T-helper 22 cell (primary cell): Measurements from ENCODE around the gene BCAS1.

Source experiments
- DNase-seq: peaks from one replicate; pipeline ENCODE4 v3.0.0-alpha.2; 2020; ENCODE audit warnings: low read depth

BCAS1 gene

DNA sequence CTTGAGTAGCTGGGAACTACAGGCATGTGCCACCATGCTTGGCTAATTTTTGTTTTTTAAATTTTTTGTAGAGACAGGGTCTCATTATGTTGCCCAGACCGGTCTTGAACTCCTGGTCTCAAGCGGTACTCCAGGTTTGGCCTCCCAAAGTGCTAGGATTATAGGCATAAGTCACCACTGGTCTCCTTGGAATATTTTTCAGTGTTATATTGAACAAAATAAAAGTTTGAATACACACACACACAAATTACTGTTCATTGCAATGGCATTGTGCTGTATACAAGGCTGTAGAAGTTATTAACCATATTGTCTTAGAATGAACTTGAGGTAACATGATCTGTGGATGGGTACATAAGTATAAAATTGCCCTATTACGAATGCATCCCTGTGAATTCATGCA lies 166.1 kb downstream of the BCAS1 start:
- no peak for DNase-seq

DNA sequence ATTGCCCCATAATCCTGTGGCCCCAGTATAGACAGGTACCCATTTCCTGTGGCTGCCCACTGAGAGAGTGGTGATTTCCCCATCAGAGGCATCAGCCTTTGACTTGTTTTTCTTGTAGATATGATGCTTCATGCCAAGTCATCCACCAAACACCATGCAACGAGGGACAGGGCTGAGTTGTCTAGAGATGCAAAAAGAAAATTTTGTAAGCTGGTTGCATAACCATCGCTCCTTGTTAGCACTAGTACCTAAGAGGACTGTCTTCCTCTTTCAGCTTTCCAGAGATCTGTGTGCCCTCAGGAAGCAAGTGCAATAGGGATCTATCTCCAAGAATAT lies 166.8 kb downstream of the BCAS1 start:
- no peak for DNase-seq

DNA sequence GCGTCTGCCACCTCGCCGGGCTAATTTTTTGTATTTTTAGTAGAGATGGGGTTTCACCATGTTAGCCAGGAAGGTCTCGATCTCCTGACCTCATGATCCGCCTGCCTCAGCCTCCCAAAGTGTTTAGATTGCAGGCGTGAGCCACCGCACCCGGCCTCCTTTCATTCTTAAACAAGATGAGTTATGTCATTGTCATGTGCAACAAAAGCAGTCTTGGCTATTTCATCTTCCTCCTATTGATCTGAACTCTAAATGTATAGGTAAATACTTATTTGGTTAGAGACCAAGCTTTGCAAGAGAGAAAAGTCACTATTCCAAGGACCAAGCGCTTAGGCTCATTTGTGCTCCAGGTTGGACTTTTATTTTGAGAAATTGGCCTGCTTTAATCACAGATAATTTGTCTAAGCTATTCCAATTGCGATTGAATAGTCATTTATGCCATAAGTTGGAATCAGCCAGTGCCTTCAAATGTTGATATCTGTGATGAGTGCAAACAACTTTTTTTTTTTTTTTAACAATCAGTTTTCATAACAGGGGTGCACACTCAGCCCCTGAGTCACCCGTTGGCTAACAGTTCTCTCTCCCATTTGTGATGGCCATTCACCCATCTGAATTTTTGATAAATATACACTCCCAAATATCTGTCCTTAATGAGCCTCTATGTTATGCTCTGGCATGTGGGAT lies 167.3 kb downstream of the BCAS1 start:
- DNase-seq, result no peak

DNA sequence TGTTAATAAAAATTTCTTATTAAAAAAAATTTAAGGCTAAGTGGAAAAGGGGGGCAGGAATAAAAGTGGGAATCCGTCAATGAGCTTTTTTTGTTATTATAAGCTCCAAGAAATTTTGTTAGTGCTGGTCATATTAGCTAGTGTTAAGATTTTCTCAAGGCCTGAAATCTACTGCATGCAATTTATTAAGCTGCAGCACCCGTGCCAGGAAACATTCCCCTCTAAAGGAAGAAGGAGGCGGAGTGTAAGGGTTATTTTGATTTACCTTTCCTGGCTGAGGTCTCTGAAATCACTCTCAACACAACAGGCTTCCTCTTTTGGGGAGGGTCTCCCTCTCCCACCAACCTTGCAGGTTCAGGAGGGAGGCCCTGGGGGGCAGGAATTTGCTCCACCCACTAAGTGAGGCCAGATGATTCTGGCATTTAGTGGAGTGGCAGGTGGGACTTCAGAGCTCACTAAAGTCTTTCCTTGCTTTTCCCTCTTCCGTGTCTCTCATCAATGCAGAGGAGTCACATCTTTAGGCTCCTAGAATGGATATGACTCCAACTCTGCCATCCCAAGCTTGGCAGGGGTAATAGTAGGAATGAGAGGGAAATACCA lies 168.8 kb downstream of the BCAS1 start:
- DNase-seq, result no peak

DNA sequence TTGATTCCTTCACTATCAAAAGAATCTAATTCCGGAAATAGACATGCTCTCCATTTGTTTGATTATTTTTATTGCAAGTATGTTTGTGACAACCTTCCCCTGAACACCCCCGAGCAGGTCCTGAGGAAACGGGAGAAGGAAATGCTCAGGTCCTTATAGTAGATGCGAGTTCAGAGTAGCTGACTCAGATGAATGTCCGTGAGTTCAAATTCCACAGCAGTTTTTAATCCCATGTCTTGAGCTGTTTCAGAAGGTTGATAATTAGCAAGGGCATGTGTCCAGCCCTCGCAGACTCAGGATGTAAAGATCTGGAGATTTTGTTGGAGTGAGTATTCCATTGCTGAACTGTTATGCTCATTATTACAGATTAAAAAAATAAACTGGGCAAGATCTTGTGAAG lies 169.3 kb downstream of the BCAS1 start:
- no peak for DNase-seq

DNA sequence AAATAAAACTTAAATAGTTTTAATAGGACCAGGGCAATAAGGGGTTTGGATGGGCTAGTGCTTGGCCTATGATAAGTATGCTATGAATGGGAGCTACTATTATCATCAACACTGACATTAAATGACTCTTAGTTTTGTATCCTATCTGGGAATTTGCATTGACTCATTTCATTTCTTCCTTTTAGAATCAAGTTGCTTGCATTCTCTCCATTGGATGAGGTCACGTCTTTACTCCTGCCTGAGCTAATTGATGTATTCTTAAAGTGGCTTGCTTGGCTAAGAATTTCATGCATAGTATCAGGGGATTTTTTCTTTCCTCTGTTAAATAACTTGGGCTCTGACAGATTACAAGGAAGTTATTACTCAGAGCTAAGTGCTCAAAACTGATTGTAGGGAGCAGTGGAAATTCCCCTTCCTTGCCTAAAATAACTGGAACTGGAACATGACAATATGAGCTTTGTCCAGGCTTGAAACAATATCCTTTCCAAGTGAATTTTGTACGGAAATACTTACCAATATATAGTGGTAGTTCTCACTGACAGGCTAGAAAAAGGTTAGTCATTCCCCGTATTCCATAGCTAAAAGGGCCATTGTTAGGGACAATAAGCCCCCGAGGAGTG lies 169.9 kb downstream of the BCAS1 start:
- no peak for DNase-seq

DNA sequence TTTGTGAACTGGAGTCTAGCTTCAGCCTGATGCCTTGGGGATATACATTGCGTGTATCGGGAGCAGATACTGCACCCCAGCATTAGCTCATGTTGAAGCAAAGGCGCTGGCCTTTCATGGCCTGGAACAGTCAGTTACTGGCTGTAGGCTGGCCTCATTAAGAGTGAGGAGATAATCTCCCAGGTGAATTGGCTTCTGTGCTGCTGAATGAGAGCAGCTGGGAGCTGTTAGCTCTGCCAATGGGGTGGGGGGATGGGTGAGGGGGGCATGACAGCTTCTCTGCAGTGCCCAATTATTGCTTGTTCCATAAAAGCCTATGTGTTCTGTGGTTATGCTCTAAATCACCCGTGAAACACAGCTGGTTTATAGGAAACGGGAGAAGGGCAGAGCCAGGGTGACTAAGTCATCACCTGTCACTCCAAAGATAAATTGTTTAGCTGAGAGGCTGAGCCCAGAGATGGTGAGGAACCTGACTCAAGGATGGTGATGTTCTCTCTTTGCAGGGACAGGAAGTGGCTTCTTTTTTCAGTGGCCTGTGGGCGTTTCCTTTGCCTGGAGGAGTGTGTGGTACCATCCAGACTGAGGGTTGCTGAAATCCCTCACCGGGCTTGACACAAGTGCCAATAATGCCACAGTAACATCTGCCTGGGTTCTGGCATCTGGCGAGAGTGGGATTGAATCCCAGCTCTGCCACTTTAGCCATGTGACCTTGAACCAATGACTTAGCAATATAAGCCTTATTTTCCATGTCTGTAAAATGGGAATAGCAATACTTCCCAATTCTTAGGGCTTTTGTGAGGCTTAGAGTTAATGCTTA lies 170.8 kb downstream of the BCAS1 start:
- DNase-seq, result peak; percentile 44

- DNase-seq, result no peak
These were observed 171.8 kb downstream of the BCAS1 start for GRCh38 chr20:53898556-53898931.

GRCh38 chr20:53897884-53898555 lies 172.4 kb downstream of the BCAS1 start:
- DNase-seq, result no peak

DNA sequence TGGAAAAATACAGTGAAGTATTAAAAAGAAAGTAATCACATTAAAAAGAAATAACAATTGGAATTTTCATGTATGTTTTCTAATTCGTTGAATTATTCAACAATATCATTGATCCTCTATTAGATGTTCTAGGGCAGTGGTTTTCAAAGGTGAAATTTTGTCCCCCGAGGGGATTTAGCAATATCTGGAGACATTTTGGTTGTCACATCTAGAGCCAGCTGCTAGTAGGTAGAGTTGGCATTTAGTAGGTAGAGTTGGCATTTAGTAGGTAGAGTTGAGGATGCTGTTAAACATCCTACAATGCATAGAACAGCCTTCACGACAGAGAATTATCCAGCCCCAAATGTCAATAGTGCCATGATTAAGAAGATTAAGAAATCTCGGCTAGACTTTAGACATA lies 173.7 kb downstream of the BCAS1 start:
- no peak for DNase-seq

DNA sequence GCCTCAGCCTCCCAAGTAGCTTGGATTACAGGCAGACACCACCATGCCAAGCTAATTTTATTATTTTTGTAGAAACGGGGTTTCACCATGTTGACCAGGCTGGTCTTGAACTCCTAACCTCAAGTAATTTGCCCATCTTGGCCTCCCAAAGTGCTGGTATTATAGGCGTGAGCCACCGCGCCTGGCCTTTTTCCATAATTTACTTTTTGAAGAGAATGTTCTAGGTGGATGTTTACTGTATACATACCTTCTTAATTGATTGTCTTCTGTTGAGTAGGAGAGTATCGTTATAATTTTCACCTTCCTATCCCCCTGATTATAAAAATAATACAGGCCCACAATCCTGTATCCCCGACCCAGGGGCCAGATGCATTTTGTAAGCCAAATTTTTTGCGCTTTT lies 174.4 kb downstream of the BCAS1 start:
- DNase-seq, result no peak

DNA sequence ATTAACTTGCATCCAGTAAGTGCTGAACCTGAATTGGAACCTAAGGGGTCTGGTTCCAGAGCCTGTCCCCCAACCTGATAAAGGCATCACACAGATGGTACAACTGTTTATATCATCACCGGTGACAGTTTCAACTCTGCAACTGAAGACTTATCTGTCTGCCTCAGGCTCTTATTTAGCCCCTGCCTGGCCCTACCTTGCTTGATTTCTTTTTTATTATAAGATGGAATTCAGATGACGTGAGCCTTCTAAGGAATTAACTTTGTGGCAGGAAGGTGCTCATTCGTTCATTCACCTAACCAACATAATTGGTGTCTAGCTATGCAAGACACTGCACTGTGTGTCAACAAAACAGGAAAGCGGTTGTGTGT lies 175.0 kb downstream of the BCAS1 start:
- DNase-seq, result no peak

GRCh38 chr20:53894707-53895384 lies 175.5 kb downstream of the BCAS1 start:
- no peak for DNase-seq
